Measurements from ENCODE around the gene KRTAP5-10.
"Not testable (repeated sequence)": the region's sequence is repeated elsewhere in the genome, so short reads cannot be mapped to it uniquely, and the experiment has no call there.

Gene KRTAP5-10

DNA sequence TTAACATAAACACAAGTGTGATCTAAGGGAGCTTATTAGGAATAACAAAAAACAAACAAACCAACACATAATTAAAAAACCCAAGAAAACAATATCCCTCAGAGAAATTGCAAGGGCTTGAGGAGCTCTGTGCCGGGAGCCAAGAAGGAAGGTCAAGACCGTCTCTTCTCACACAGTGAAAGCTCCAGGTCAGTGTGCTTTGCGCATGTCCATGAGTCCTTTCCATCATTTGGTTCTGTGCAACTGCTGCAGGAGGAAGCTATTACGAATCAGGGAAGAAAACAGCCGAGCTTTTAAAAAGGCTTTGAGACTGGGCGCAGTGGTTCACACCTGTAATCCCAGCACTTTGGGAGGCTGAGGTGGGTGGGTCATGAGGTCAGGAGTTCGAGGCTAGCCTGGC is 23.0 kb upstream of the KRTAP5-10 start:
- DNase-seq, result no peak

DNA sequence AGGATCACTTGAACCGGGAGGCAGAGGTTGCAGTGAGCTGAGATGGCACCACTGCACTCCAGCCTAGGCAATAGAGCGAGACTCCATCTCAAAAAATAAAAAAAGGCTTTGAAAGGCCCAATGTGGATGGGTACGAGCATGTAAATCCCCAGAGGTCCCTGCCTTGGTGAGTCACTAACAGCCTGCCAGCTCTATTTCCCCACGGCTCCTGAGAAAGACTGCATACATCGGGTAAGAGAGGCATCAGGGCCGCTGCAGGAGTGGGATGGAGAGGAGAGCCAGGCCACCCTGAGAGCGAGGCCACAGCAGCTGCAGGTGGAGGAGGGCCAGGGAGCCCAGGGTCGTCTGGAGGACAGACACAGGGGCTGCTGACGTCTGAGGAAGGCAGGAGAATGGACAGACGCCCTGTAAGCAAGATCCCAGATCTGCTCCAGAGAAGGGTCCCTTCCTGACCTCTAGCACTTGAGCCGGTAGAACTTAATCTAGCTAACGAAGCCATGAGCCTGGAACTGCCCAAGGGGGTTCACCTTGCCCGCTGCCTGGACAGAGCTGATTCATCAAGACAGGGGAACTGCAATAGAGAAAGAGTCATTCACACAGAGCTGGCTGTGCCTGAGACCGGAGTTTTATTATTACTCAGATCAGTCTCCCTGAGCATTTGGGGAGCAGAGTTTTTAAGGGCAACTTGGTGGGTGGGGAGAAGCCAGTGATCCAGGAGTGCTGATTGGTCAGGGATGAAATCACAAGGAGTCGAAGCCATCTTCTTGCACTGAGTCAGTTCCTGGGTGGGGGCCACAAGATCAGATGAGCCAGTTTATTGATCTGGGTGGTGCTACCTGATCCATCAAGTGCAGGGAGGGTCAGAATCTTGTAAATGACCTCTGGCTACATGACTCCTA is 22.2 kb upstream of the KRTAP5-10 start:
- no peak for DNase-seq

DNA sequence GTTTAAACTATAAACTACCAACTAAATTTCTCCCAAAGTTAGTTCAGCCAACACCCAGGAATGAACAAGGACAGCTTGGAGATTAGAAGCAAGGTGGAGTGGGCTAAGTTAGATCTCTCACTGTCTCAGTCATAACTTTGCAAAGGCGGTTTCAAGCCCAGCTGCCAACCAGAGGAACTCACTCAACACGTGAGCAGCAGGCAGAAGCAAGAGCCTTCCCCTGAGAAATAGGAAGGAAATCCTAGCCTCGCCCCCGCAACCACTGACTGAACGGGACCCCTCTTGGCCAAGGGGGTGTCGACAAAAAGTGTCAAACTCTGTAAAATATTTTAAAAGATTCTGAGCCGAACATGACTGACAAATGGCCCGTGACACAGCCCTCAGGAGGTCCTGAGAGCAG is 21.5 kb upstream of the KRTAP5-10 start:
- DNase-seq, result no peak

DNA sequence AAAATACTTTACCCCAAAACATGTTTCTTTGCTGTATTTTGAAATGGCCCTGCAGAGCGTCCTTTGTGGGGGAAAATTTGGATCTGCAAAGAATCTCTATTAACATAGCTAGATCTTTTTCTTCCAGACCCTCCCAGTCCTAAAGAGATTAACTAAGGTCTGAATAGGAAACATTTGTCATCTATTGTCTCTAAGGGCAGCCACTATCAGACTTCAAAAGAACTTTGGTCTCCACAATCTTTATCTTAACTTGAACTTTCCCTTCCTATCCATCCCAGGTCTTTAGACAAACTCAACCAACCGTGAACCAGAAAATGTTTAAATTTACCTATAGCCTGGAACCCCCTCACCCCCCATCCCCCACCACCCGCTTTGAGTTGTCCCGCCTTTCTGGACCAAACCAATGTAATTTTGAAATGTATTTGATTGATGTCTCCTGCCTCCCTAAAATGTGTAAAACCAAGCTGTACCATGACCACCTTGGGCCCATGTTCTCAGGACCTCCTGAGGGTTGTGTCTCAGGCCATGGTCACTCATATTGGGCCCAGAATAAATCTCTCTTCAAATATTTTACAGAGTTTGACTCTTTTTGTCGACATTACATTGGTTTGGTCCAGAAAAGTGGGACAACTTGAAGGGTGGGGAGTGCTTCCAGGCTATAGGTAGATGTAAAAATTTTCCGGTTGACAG is 20.7 kb upstream of the KRTAP5-10 start:
- no peak for DNase-seq

DNA sequence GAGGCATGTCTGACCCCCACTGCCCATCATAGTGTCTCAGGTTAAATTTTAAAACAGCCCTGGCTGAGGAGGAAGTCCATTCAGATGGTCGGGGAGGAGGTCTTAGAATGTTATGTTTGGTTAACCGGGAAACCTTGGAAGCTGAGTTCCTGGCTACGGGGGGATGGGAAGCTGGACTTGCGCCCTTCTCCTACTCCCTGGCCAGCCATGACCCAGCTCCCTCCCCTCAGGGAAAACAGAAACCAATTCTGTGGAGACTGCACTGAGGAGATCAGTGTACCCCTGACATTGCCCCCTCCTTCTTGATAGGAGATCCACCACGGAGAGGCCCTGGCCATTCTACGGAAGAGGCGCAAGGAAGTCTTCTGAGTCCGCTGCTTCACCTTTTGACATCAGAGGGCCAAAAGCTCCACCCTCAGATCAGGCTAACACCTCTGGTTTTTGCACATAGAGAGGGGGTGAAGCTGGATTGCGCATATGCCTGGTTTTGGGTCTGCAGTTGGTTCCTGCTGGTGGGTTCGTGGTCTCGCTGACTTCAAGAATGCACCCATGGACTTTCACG is 19.9 kb upstream of the KRTAP5-10 start:
- no peak for DNase-seq

DNA sequence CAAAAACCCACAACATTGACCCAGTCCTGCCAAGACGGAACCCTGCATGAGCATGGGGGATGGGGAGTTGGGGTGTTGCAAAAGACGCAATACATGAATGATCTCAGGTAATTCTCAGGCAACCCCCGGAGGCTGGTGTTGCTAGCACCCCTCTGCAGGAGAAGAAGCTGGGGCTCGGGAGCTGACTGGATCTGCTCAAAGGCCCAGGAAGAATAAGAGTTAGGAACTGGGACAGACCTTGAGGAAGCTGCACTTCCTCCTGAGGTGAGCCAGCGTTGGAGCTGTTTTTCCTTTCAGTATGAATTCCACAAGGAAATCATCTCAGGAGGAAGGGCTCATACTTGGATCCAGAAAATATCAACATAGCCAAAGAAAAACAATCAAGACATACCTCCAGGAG is 17.2 kb upstream of the KRTAP5-10 start, which contains the start of gene KRTAP5-9:
TSS of gene KRTAP5-9 (plus strand) at position 301 of the 400 bp plus-strand sequence. CDS start 238 bp downstream, outside the sequence.
- no peak for DNase-seq

DNA sequence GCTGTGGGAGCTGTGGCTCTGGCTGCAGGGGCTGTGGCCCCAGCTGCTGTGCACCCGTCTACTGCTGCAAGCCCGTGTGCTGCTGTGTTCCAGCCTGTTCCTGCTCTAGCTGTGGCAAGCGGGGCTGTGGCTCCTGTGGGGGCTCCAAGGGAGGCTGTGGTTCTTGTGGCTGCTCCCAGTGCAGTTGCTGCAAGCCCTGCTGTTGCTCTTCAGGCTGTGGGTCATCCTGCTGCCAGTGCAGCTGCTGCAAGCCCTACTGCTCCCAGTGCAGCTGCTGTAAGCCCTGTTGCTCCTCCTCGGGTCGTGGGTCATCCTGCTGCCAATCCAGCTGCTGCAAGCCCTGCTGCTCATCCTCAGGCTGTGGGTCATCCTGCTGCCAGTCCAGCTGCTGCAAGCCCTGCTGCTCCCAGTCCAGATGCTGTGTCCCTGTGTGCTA is 16.6 kb upstream of the KRTAP5-10 start:
- no peak for DNase-seq

DNA sequence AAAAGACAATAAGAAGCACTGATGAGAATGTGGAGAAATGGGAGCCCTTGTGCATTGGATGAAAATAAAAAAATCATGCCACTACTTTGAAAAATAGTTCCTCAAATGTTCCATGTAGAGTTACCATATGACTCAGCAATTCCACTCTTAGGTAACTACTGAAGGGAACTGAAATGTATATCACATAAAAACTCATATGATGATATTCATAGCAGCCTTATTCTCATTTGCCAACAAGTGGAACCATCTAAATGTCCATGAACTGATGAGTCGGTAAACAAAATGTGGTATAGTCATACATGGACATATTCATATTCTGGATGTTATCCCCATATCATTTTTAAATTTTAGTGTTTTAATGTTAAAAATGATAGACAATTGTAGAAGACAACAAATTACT is 13.7 kb upstream of the KRTAP5-10 start:
- no peak for DNase-seq

DNA sequence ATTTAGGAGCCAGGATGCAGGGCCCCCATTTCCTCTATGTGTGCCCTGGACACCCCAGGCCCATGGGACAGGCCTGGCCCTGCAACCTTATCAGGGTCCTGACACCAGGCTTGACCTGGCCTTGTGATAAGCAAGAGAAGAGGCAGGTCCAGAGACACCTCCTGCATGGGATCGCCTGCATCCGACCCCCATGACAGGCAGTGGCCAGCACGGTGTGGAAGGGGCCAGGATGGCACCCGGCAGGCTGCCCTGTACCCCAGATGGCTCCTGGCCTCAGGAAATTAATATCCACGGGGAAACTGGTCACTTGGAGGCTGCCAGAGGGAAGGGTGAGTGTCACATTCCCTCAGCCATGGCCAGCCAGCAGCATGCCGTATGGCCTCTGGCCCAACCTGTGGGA is 10.4 kb upstream of the KRTAP5-10 start:
- DNase-seq, result no peak

DNA sequence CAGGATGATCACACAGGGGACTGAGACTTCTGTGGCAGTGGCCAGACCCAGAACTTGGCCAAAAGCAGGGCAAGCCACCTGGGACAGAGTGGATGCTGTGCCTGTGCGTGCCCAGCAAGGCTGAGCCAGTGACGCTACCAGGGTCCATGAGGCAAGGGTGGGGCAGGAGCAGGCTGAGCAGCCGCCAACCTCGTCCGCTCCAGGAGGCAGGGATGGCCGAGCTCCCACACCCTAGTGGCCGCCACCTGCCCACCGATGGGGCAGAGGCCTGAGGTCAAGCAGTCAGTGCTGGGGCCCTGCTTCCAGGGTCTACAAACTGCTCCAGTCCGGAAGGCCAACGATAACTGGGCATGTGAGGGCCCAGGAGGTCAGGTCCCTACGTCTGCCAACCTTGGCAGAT is 9.9 kb upstream of the KRTAP5-10 start:
- DNase-seq, result no peak

DNA sequence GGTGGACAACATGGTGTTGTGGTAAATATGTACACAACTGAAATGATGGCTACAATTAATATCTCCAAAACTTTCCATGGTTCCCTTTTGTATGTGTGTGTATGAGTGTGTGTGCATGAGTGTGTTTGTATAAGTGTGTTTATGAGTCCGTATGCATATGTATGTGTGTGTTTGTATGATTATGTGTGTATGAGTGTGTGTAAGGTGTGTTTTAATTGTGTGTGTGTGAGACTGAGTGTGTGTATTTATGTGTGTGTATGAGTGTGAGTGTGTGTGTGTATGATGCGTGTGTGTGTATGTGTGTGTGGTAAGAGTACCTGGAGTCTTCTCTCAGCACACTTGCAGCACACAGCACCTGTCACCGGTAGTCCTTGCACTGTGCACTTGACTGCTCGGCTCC is 9.3 kb upstream of the KRTAP5-10 start:
- no peak for DNase-seq

DNA sequence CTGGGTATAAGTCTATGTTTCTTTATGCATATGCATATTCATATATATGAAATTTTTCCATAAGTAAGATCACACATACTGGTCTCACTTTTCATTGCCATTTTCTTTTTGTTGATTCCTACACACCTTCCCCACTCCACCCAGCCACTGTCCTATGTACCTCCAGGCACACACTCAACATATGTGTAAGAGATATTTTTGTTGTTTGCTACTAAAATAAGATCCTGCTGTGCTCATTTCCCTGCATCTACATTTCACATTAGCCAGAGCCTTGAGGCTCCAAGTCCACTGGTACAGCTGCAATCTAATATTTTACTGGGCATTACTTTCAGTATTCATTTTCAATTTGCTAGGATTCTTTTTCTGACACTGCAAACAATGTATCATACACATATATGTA is 8.1 kb upstream of the KRTAP5-10 start:
- DNase-seq, result no peak

DNA sequence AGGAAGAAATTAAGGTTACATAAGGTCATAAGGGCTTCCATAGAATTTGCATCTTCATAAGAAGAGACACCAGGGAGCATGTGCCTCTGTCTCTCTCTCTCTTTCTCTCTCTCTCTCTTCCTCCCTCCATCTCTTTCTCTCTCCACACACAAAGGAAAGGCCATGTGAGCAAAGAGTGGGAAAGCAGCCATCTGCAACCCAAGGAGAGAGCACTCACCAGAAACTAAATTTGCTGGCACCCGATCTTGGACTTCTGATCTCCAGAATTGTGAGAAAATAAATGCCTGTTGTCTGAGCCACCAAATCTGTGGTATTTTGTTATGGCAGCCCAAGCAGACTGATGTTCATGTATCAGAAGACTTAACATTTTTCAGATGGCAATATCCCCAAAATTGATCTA is 6.4 kb upstream of the KRTAP5-10 start:
- peak in 8 of 56 donors; percentile 5 to 44 (median 10) for DNase-seq

DNA sequence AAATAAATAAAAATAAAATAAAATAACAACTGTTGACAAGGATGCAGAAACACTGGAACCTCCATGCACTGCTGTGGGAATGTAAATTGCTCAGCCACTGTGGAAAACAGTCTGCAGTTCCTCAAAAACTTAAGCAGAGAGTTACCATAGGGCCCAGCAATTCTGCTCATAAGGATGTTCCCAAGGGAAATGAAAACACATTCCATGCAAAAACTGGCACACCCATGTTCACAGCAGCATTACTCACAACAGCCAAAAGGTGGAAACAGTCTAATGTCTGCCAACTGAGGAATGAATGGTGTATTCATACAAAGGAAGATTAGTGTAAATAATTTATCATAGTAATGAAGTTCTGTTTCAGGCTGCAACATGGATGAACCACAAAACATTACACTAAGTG is 3.2 kb upstream of the KRTAP5-10 start:
- no peak for DNase-seq

DNA sequence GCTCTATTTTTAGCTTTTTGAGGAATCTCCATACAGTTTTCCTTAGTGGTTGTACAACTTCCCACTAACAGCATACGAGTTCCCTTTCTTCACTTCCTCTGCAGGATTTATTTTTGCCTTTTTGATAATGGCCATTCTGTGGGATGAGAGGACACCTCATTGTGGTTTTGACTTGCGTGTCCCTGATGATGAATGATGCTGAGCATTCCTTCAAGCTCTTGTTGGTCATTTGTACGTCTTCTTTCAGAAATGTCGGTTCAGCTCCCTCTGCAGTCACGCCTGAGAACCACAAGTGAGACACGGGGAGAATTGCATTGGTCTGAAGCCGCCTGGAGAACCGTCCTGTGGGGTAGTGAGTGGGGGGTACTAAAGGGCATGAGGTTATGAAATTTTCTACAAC is 2.0 kb upstream of the KRTAP5-10 start:
- peak in 2 of 56 donors; percentile 11 to 17 for DNase-seq

DNA sequence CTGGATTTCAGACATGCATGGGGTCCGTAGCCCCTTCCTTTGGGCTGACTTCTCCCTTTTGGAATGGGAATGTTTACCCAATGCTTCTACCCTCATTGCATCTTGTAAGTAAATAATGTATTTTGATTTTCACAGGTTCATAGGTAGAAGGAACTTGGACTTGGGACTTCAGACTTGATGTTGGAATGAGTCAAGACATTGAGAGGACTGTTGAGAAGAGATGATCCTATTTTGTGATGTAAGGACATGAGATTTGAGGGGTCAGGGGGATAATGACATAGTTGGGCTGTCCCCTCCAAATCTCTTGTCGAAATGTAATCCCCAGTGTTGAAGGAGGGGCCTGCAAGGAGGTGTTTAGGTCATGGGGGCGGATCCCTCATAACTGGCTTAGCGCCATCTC is 933 bp upstream of the KRTAP5-10 start:
- DNase-seq, result no peak

DNA sequence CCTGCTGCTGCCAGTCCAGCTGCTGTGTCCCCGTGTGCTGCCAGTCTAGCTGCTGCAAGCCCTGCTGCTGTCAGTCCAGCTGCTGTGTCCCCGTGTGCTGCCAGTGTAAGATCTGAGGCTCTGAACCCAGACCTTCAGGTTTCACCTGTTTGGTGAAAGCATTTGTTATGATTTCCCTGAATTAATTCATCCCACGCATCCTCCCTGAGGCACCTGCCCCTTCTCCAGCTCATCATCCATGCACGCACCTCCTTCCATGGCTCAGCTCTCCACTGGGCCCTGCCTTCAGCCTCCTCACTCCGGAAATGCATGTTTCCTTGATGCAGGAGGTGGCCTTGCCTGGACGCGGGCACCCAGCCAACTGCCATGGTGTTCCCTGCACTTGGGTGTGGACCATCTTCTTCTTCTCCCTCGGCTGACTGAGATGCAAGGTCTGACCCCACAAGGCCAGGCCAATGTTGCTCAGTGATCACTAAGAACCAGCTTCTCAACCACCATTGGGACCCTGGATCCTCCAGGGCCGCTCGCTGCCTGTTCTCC is 788 bp downstream of the KRTAP5-10 start:
- DNase-seq, result no peak

DNA sequence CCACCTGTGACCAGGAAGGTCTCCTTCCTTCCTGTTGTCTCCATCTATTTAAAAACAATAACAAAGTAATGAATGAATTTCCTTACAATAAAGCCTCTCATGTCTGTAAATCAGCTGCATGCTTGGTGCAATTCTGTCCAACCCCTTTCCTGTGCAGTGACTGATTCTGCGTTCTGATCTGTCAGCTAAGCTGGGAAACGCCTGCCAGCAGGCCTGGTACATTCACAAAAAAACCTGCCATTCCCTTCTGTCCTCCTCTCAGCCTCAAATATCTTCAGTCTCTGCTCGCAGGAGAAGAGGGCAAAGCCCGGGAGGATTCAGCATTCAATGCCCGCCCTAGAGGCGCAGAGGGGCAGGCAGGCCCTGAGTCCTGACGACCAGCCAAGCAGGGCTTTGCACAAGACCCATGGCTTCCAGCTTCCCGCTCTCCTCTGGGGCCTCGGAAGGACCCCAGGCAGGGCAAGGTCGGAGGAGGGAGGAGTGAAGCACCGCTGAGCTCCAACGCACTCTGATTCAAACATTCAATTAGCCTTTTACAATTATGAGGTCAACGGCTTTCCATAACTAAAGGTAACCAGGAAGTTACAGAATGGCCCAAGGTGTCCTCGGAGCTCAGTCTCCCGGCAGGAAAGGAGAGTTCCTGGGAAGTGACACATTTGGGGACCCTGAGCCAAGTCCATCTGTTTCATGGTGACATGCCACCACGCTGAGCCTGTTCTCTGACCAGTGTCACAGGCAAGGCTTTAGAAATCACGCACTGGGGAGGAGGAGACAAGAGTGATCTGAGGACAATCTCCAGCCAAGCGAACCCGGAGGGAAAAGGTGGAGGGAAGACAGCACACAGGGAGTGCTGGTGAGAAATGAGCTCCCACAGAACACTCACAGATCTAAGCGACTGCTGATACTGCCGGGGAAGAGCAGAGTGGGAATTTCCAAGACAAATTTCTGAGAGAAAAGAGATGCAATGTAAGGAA is 1.6 kb downstream of the KRTAP5-10 start:
- not testable (repeated sequence) for DNase-seq

DNA sequence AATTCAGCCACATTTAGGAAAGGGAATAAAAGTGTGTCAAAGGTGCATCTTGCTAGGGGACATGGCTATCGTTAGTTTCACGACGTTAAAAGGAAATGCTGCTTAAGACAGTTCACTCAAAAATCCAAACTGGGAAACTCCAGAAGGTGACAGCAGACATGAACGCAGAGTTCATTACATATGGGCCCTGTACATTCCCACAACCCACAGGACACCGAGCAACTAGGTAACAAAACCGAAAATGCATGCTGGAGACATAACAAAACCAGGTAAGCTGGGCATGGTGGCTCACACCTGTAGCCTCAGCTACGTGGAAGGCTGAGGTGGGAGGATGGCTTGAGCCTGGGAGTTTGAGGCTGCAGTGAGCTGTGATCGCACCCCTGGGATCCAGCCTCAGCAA is 2.3 kb downstream of the KRTAP5-10 start:
- not testable (repeated sequence) for DNase-seq

DNA sequence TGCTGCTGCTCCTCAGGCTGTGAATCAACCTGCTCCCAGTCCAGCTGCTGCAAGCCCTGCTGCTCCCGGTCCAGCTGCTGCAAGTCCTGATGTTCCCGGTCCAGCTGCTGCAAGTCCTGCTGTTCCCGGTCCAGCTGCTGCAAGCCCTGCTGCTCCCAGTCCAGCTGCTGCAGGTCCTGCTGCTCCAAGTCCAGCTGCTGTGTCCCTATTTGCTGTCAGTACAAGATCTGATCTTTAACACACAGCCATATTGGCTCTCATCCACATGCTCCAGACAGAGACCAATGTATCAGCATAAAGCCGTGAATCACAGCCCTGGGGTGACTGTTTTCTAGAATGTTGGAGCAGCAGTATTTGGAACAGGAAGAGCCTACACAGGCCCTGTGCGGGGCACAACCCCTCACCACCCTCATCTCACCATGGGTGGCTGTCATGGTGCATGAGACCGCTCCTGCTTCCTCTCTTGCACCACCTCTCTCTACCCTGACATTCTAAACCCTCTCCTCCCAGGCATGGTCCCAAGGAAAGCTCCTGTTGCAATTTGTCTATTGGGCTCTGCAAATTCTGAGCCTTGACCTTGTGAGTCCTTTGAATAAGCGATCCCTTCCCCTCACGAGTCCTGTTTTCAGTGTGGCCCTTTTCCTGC is 3.5 kb downstream of the KRTAP5-10 start:
- DNase-seq, result peak in 2 of 56 donors; percentile 13 to 33

All from nucleus accumbens (tissue), 56 donors.